ENCODE results near the gene VPS11.

- TF ChIP-seq CTCF (IDR thresholded peaks at IDR 0.05) (no peak), POLR2A (IDR thresholded peaks at IDR 0.05) (no peak)
These were observed 47.6 kb upstream of the VPS11 start for GRCh38 chr11:119019996-119020395.
